SKM-1 (cell line): ENCODE measurements around the gene FAM20A.
"Not testable (repeated sequence)": the region's sequence is repeated elsewhere in the genome, so short reads cannot be mapped to it uniquely, and the experiment has no call there.

Experiments
- DNase-seq: peaks from one replicate; lab custom pipeline; 2025; ENCODE audit not compliant: unreplicated experiment; lab: John Stamatoyannopoulos, UW

The FAM20A gene

DNA sequence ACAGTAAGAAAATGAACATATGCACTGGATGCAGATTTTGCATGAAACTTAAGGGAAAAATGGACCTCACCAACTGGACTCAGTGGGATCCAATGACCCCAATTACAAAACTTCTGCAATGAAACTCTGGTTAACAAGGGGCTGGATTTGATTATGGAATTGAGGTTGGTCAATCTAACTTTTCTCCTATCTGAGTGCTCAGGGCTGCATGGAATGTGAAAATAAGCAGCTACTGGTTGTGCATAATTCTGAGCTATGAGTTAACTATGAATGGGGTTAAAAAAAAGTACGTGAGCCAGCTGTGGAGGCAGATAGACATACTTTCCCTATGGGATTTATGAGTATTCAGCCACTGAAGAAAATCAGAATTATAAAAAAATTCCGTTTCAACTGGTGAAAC lies 9.2 kb downstream of the FAM20A start:
- no peak for DNase-seq

DNA sequence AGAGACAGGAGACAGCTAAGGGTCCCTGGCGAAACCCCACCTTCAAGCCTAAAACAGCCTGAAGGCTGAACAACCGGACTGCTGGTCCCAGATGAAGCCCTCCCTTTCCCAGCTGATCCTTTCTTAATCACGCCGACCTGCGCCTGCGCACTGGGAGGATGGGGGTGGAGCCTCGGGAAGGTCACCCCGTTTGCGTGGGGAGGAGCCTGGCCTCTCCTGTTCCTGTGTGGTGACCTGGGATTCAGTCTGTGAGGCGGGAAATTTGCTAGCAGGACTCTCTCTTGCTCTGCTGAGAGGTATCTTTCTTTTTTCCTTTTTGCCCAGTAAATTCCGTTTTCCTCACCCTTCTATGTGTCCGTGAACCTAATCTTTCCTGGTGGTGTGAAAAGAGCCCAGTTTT lies 9.6 kb downstream of the FAM20A start:
- no peak for DNase-seq

DNA sequence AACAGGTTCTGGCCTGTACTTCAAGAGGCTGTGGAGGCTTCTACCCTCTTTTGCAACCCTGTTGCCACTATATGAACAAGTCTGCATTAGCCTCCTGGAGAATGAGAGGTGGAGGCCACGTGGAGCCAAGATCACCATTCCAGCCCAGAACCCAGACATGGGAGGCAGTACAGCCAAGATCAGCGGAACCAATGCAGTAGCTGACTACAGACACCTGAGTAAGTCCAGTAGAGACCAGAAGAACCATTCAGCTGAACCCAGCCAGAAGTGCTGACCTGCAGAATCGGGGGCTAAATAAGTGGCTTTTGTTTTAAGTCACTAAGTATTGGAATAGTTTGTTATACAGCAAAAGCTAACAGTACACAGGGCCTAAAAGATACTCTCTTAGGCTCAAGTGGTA lies 12.1 kb downstream of the FAM20A start:
- no peak for DNase-seq

DNA sequence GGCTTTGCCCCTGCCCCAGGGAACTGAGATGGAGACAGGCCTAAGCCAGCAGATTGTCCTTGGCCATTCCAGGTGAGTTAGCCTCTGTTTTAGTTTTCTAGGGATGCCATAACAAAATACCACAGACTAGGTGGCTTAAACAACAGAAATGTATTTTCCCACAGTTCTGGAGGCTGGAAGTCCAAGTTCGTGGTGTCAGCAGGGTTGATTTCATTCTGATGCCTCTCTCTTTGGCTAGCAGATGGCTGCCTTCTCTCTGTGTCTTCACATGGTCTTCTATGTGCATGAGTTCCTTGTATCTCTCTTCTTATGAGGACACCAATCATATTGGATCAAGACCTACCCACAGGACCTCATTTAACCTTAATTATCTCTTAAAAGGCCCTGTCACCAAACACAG lies 12.8 kb downstream of the FAM20A start:
- no peak for DNase-seq

DNA sequence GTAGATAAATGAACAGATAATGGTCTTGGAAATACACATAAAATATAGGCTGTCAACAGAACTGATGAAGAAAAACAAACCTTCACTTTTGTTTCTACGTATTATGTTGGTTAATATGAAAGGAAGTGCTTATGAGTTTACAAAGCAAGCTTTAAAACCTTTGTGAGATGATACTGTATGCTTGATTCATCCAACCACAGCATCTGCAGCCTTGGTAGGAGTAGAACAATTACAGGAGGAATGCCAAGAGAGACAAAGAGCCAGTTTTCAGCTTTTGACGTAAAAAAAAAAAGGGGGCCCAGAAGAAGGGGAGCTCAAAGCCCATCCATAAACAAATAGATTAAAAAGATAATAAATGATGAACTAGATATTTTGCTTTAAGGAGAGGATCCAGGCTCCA lies 13.3 kb downstream of the FAM20A start:
- no peak for DNase-seq

DNA sequence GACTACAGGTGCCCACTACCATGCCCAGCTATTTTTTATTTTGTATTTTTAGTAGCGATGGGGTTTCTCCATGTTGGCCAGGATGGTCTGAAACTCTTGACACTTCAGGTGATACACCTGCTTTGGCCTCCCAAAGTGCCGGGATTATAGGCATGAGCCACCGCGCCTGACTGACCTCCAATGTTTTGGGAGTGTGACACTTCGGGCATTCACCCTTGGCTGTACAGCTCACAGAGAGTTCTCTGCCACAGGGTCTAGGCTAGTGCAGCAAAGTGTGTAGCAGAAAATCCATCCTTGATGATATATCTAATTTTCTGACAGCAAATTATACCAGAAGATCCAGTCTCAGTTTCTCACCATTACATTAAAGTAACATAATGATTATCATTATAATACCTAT lies 14.1 kb downstream of the FAM20A start:
- DNase-seq = no peak

DNA sequence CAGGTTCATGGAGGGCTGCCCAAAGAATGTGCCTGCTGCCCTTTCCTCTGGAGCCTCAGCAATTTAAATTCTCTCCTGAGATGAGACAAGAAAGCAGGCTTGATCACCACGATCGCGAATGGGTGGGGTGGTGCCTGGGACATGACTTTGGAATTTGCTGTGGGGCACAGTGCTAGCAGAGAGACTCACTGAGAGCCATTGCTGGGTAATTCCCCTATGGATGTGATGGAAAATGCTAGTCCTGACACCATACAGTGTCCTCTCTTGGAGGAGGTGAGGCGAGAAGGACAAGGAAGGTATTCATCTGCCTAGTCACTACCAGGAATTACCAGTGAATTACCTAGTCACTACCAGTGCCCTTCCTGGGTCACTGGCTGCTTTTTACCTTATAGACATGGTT lies 15.5 kb downstream of the FAM20A start:
- DNase-seq = no peak

DNA sequence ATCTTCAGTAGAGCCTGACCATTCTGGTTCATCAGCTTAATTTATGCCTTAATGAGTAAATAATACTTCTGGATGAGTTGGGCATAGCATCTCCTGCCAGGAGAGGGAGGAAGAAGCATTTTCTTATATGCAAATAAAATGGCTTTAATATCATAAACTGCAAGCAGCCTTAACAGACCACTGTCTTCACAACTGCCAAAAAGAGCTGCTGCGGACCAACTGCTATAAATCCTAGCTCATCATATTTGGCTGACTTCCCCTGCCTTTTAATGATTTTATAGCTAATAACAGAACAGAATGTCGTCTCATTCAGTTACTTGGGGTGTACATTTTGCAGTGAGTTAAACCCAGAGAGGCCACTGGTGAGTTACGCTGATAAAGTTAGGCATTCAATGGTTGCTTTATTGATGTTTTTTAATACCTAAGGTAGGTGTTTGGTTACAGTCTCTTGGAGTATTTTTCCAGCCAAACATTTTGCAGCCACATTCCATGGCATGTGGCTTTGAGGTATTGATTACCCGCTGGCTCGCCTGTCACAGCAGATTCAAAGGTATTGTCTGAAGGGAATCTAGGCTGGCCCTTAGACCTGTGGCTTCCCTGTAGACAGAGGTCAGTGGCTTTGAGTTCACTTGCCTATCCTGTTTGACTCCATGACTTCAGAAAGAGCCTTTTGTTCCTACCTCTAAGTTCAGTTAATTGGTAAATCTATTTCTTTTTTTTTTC lies 16.4 kb downstream of the FAM20A start:
- no peak for DNase-seq

DNA sequence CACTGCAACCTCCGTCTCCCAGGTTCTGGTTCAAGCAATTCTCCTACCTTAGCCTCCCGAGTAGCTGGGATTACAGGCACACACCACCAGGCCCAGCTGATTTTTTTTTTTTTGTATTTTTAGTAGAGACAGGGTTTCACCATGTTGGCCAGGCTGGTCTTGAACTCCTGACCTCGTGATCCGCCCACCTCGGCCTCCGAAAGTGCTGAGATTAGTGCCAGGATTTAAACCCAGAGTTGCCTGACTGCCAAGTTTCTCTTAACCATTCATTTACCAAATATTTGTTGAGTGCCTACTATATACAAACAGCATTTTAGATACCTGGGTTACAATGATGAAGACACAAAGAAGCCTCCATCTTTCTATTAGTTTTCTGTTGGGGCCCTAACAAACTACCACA lies 18.3 kb downstream of the FAM20A start:
- not testable (repeated sequence) for DNase-seq

DNA sequence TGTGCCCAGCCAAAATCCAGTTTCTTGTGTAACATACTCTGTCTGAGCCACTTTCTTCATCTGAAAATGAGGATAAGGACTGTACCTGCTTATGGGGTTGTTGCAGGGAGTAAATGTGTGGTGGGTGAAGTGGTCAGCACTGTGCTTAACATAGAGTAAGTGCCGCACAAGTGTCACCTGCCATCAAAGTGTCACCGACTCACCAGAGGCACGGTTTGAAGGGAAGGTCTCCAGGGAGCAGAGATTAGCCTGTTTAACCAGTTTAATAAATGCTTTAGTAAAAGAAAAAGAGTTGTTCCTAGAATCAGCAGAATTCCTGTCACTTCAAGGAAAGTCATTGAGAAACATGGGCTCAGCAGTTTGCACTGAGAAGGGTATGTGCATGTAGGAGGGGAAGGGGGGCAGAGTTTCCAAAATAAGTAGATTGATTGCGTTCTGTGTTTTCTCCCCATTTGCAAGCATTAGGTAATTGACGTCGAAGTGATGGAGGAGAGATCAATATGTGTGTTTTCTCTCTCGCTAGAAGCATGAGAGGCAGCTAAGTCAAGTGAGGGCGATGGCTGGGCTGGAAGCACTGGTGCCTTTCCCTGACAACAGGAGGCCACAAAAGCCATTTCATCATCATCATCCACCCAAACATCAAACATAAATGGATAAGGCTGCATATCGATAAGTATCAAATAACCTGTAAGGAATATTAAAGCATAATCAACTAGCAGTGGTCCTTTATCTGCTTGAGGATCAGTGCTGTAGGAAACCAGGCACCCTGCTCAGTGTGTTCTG lies 19.1 kb downstream of the FAM20A start:
- DNase-seq = no peak

DNA sequence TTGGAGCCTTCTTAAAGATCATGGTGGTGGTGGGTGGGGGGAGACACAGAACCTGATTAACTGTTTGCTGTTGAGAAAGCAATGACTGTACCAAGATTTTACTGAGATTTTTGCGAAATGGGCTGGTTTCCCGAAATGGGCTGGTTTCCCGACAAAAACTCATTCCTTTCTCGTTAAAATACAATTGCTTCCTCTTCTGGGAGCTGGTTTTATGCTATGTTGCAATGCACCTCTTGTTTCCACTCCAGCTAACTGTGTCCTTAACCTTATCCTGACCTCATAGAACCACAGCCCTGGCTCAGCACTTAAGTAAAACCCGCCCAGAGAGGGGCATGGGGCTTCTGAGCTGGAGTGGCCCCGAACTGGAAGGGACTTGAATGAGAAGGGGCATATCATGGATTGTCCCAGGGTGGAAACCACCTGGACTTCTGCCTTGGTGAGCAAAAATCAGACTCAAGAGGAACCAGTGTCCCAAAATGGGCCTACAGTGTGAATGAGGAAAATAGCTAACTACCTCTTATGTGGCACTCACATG lies 20.9 kb downstream of the FAM20A start:
- DNase-seq = peak; percentile 36

DNA sequence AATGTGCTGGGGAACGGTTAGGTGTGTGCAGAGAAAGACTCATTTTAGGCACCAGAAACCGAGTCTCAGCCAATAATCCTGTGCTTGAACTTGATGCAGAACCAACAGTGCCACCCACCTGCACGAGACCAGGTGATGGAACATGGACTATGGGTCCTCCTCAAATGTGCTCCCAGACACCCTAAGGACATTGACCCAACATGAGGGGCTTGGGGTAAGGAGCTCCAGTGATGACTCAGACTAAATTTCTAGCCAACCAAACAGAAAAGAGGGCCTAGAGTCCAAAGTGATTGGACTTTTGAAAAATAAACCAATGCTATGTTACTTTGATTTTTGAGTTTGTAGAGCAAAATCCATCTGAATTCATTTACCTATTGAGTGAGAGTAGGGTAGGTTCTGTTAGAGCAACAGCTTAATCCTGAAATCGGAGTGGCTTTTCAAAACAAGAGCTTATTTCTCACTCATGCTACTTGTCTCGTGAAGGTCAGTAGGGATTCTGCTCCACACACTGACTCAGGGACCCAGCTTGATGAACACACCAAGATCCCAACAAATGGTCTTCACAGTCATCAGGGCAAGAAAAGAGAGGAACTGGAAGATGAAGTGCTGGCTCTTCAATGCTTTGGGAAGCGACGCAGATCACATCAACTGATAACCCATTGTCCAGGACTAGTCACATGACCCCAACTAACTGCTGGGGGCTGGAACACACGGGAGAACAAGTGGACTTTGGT lies 21.8 kb downstream of the FAM20A start:
- DNase-seq = no peak

DNA sequence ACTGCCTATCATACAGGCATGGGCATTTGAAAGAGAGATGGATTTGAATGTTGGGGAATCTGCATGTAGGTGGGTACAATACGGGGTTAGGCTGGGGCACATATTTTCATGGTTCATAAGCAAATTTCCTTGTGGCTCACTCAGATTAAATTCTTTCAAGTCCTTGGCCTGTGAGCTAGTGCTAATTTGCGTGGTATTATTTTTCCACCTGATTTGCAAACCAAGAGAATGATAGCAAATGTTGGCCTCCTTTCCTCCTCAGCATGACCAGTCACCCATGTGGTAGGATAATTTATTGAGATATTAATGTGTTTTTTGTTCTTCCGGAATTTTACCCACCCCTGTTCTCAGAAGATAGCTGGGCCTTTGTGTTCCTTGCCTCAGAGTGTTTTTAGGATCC lies 22.9 kb downstream of the FAM20A start:
- DNase-seq = no peak

DNA sequence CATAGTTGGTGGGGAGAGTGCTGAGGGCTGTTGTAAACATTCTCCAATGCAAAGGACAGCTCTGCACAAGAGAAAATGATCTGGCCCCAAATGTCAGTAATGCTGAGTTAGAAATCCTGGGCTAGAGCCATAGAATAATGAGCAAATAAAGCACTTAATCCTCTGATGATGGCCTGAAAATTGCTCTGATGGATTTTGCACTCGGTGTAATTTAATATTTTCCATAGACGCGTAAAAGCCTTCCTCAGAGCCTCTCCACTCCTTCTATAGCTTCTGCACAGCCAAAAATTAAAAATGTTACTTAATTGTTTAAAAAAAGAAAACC lies 23.7 kb downstream of the FAM20A start:
- DNase-seq = no peak

DNA sequence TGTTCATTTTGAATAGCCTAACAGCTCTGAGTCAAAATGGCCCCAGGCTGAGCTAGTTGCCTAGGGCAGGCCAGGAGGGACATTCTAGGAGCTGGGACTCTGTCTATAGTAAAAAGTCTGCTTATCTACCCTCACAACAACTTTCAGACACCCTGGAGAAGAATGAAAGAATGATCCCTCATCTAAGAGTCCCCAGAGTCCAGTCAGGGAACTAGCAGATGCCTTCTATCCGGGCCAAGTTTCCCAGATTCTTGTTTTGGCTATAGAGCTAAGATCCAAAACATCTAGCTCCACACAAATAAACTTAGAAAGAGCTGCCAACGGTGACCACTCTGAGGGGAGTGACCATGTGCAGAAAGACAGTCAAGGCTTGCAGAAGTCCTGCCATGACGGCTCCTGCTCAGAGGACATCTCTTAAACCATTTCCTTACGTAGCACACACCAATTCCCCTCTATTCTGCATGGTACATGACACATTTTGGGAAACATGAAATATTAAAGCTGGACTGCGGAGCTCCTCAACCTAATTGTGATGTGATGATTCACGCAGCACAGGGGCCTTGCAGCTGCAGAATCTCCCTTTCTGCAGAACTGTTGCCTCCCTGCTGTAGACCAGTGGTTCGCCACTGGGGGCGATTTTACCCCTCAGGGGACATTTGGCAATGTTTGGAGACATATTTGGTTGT lies 24.2 kb downstream of the FAM20A start:
- DNase-seq = no peak

DNA sequence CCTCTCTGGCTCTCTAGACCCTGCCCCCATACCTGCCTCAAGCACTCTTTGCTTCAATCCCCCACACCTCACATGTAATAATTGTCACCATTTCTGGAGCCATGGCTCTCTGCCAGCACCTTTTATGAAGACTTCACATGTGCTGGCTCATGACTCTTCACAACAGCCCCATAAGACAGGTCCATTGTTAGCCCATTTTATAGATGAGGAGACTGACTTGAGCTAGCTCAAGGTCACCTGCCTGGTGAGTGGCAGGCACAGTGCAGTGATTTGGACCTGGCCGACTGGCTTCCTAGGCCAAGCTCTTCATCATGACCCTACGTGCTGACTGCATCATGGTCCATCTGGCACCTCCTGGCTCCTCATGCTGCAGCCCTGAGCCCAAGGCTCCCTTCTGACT lies 25.0 kb downstream of the FAM20A start:
- DNase-seq = no peak

DNA sequence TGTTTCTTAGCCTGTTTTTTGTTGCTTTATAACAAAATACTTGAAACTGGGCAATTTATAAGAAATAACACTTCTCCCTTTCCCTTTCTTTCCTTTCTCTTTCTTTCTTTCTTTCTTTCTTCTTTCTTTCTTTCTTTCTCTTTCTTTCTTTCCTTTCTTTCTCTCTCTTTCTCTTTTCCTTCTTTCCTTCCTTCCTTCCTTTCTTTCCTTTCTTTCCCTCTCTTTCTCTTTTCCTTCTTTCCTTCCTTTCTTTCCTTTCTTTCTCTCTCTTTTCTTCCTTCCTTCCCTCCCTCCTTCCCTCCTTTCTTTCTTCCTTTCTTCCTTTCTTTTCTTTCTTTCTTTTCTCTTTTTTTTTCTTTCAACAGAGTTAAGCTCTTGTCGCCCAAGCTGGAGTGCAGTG lies 27.8 kb downstream of the FAM20A start:
- no peak for DNase-seq

DNA sequence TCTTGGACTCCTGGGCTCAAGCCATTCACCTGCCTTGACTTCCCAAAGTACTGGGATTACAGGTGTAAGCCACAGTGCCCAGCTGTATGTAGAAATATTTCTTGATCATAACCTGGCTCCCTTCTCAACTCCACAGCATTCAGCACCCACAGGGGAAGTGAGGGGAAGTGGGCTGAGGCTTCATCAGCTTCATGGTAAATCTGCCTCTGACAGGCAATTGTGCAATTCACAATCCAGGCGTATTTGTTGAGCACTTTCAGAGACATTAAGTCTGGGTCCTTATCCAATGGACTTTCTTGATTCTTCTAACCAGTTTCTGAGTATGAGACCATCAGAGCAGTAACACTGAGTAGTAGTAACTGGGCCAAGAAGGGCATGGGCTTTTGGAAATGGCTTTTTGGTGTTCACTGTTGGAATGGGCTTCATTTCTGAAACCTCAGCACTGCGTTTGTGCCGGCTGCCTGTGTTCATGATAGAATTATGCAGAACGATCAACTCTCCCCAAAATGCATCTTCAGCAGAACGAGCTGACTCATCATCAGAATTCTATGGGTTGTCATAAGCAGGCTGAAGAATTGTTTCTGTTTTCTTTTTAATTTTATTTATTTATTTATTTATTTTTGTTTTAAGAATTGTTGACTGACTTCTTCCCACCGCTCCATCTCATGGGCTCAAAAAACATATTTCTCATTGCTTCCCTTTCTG lies 28.9 kb downstream of the FAM20A start:
- no peak for DNase-seq

DNA sequence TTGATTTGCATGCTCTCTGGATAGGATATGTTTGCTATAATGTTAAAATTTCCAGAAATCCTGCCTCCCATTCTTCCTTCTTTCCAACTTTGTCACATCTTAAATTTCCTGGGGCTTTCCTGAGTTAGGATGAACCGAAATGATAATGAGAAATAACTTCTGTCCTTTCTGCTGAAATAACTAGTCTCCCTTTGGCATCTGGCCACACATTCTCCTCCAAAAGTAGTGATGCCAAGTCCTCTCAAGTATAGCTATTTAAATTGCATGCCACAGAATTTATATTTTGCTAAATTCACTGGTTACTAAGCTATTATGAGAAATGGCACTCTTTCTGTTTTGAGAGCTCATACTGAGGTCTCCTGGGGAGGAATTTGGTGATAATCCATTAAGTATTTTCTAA lies 30.6 kb downstream of the FAM20A start:
- no peak for DNase-seq

DNA sequence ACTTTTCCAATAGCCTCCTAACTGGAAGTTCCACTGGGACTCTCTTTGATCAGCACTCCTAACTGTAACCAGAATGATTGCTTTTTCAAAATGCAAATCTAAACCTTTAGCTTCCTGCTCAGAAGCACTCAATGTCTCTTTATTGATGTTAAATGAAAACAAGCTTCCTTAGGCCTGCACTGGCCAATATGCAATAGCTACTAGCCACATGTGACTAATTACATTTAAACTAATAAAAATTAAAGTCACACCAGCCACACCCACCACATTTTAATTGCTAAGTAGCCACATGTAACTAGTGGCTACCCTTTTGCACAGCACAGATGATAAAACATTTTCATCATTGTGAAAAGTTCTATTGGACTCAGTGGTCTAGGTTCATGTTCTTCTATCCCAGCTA lies 31.8 kb downstream of the FAM20A start:
- DNase-seq = no peak

DNA sequence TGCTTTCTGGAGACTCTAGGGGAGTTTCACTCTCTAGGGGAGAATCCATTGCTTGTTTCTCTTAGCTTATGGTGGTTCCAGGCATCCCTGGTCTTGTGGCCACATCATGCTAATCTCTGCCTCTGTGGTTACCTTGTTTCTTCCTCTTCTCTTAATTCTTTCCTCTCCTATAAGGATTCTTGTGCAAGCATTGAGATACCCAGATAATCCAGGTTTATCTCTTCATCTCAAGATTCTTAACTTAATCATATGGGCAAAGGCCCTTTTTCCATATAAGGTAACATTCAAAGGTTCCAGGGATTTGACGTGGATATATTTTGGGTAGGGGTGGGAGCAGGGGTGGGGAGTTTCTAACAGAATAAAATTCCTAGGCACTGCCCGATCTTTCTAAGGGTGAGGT lies 32.6 kb downstream of the FAM20A start:
- no peak for DNase-seq
